GM12874 (cell line): ENCODE measurements around the gene FGL2.

Source experiments
- TF ChIP-seq, protein P1 (sequence below): IDR thresholded peaks from 2 replicates; pipeline ENCODE4 v1.5.1; 2011; ENCODE audit warnings: low read depth, mild to moderate bottlenecking, control low read depth, low read length, moderate library complexity; ENCODE audit not compliant: insufficient read depth

Gene FGL2

DNA sequence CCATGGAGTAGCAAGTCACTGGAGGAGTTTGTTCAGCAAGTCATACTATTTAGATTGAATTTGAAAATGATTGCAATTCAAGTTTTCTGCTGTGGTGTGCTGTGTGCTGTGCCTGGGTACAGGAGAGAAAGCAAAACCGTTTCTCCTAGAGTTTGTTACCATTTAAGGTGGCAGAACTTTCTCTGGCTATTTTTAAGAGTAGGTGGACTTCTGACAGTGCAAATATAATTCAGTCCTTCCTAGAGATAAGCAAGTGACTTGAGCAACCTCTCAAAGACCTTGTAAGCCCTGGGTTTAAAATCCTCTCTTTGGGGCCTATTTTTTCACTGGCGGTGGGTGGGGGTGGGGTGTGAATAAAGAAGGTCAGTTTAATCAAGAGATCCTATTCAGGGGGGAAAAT, 42.9 kb upstream of the FGL2 start:
- TF ChIP-seq, protein P1, sequence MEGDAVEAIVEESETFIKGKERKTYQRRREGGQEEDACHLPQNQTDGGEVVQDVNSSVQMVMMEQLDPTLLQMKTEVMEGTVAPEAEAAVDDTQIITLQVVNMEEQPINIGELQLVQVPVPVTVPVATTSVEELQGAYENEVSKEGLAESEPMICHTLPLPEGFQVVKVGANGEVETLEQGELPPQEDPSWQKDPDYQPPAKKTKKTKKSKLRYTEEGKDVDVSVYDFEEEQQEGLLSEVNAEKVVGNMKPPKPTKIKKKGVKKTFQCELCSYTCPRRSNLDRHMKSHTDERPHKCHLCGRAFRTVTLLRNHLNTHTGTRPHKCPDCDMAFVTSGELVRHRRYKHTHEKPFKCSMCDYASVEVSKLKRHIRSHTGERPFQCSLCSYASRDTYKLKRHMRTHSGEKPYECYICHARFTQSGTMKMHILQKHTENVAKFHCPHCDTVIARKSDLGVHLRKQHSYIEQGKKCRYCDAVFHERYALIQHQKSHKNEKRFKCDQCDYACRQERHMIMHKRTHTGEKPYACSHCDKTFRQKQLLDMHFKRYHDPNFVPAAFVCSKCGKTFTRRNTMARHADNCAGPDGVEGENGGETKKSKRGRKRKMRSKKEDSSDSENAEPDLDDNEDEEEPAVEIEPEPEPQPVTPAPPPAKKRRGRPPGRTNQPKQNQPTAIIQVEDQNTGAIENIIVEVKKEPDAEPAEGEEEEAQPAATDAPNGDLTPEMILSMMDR: no peak

DNA sequence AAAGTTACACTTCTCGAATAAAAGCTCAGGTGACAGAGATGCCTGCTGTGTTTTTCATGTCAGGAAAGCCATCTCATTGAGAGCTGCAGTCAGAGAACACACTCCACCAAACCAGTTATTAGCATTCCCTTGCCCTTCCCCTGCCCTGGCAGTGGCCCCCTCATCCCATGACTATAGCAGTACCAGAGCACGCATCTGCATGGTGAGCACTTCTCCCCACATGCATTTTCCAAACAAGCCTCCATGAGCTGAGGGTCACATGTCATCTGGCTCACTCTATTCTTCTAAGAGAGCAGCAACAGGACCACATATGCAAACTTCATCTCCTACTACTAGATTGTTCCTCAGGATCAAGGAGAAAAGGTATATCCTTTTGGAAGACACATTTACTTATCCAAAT, 42.4 kb upstream of the FGL2 start:
- TF ChIP-seq, protein P1: no peak

DNA sequence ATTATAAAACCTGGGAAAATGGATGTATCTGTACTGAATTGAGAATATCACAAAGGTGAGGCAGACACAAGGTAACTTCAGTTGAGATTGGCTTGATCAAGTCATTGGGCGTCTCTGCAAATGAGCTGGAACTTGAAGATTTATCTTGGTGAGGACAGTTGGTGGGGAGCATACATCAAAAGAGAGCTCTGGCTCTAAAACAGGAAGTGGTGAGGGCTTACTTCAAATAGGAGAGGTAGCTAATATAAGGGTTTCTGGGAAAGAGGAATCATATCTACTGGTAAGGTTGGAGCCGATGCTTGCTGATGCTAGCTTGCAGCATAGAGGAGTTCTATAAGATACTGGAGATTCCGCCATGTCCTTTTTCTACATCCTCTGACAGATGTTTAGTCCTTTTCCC, 39.9 kb upstream of the FGL2 start:
- TF ChIP-seq, protein P1: no peak

DNA sequence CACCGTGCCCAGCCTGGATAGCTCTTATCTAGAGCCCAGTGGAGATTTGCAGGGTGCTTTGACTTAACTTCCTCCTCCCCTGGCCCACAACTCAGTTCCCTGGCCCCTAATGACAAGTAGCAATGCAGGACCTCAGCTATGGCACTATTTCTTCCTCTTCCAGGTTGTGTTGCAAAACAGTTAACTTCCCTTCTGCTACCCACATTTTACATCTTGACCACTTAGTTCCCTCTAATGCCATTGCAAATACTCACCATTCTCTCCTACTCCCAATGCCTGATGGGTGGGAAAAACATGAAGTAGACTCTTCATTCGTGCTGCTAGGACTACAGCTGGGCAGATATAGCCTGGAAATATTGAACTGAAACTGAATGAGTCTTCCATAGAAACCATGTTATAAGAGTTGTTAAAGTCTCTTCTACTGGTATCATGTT, 39.1 kb upstream of the FGL2 start:
- TF ChIP-seq, protein P1: no peak

DNA sequence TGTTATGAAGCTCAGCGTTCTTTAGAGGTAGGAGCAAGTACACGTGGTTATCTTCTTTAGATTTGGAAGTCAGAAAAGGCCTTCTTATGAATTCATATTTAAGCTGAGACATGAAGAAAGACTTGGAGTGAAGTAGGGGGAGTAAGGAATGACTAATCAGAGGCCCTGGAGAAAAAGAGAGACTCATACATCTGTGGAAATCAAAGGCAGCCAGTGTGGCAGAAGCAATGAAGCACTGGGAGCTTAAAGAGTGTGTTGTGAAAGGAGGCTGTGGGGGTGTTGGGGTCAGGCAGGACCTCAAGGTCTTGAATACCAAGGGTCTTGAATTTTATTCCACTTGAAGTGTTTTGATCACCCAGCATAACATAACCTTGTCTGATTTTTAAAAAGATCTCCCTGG, 35.7 kb upstream of the FGL2 start:
- TF ChIP-seq, protein P1: no peak

DNA sequence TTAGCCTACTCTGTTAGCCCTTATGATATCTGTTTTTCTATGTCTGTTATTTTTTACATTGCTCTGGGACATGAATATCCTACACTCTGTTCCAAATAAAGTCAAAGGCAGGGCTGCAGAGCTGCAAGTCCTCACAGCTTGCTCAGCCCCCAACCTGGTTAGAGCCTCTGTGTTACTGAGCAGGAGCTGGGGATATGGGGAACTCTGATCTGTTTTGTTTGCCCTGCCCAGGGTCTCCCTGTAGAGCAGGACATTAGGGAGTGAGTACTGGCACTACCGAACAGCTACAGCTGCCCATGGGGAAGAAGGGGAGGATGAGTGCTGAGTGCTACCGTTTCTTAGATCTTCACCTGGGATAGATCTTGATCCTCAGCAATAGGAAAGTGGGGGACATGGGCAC, 32.8 kb upstream of the FGL2 start:
- TF ChIP-seq, protein P1: no peak

DNA sequence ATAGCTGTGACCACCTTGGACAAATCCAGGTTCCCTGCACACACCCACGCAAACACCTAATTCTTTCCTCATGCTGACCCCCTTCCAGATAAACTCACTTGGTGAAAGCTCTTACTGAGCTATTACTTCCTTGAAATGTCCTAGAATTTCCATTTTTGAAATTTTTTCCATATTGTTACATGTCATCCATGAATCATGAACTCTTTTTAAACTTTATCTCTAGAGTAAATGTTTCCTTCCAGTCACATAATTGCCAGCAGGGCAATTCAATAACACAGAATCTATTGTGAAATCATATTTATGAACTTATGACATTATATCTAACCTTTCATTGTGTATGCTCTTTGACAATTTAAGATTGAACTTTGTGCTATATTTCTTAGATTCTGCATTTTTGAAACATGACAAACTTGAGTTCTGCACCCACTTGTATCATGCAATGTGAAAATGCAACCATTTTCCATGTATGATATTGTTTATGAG, 26.8 kb upstream of the FGL2 start:
- TF ChIP-seq, protein P1: no peak
